Omental fat pad (tissue), 4 donors: ENCODE measurements around the gene MKNK2. TPM values are rescaled to one million over a fixed set of nuclear protein-coding genes. Genes with fewer than 3 reads are reported as not detected.

Experiments used
- ATAC-seq: fragments of 150-250 bp; one replicate; pipeline ENCODE4 v1.9.1; 2016; ENCODE audit warnings: mild to moderate bottlenecking, moderate library complexity; ENCODE audit not compliant: low FRiP score
- DNase-seq: peaks from one replicate; pipeline ENCODE4 v3.0.0-alpha.2; 2019; ENCODE audit warnings: low spot score
- total RNA-seq, 4 donors: library from RNA; depleted of rRNA; stranded (reverse); fragments of >200 nt; gene quantifications; one replicate each; pipeline ENCODE4 v1.1.0, GENCODE V29; 2016
- TF ChIP-seq, protein P1 (sequence below), 3 donors: fragments of 450-650 bp; IDR thresholded peaks; one replicate each; pipeline ENCODE4 v1.5.1; 2016 to 2017; ENCODE audit warnings: antibody characterized with exemption in 3 of 3, mild to moderate bottlenecking in 3 of 3, moderate library complexity in 2 of 3

Gene MKNK2
- total RNA-seq, 4 donors from 2014 or later = 133 to 232 (median 178) TPM

DNA sequence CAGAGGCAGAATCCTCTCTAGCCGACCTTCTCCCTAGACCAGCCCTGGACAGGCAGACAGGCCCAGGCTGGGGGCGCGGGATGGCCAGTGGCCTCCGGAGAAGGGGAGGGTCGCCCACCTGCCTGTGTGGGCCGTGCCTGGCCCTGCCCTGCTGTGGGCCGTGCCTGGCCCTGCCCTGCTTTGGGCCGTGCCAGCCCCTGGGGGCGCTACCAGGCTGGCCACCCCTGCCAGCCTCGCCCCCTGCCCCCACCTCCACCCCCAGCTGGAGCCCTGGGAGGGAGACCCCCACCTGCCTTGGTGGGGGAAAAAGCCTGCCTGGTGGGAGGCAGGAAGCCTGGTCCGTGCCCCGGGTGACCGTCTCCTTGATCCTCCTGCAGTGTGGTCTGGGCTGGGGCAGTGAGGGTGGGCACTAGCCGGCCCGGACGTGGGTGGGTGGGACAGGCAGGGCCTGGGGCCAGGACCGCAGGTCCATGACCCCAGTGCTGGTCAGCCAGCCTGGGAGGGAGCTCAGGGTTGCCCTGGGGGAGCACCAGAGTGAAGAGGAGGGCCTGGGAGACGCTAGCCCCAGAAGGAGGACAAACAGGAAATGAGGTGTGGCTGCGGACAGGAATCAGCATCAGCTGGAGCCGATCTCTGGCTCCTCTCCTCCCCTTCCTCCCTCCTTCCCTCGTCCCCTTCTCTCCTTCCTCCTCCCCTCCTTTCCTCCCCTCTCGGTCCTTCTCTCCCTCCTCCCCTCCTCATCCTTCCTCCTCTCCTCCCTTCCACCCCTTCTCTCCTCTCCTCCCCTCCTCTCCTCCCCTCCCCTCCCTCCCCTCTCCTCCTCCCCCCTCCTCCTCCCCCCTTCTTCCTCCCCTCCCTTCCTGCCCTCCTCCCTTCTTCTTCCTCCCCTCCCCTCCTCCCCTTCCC lies 5.1 kb upstream of the MKNK2 start:
- TF ChIP-seq, protein P1, sequence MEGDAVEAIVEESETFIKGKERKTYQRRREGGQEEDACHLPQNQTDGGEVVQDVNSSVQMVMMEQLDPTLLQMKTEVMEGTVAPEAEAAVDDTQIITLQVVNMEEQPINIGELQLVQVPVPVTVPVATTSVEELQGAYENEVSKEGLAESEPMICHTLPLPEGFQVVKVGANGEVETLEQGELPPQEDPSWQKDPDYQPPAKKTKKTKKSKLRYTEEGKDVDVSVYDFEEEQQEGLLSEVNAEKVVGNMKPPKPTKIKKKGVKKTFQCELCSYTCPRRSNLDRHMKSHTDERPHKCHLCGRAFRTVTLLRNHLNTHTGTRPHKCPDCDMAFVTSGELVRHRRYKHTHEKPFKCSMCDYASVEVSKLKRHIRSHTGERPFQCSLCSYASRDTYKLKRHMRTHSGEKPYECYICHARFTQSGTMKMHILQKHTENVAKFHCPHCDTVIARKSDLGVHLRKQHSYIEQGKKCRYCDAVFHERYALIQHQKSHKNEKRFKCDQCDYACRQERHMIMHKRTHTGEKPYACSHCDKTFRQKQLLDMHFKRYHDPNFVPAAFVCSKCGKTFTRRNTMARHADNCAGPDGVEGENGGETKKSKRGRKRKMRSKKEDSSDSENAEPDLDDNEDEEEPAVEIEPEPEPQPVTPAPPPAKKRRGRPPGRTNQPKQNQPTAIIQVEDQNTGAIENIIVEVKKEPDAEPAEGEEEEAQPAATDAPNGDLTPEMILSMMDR (IDR thresholded peaks at IDR 0.05) = no peak
- no peak for DNase-seq
- no peak for ATAC-seq

DNA sequence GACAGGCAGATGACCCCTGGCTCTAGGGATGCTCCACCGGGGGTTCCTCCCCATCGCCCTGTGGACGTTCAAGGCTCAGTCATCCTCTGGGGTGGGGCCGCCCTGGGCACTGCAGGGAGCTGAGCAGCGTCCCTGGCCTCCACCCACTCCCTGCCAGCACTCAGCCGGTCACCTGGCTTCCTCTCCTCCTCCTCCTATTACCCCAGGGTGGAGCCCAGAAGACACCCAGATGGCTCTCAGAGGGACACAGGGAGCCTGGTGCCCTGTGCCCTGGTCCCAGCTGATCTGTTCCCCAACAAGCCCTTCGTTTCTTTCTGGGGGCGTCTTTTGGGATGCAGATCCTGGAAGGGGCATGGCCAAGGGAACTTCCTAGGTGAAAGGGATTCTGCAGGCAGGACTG lies 3.7 kb upstream of the MKNK2 start:
- DNase-seq (no peak), ATAC-seq (no peak)

DNA sequence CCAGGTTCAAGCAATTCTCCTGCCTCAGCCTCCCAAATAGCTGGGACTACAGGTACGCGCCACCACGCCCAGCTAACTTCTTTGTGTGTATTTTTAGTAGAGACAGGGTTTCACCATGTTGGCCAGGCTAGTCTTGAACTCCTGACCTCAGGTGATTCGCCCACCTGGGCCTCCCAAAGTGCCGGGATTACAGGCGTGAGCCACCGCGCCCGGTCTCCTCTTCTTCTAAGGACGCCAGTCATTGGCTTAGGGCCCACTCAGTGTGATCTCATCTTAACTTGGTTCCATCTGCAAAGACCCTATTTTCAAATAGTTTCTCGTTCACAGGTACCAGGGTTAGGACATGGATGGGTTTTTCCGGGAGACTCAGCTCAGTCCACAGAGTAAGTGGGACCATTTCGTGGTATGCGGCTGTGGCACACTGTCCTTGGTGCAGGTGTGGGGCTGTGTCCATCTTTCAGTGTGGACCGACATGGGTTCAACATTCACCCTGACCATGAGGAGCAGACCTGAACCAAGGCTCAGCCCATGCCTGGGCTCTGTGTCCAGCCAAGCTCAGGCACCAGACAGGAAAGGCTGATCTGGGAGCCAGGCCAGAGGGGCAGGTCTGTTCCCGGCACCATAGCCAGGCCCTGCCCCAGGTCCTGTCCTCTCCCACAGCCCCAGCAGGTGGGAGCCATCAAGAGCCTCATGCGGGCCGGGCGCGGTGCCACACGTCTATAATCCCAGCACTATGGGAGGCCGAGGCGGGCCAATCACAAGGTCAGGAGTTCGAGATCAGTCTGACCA lies 2.8 kb upstream of the MKNK2 start:
- DNase-seq = no peak
- no peak for ATAC-seq
- TF ChIP-seq, protein P1 (IDR thresholded peaks at IDR 0.05) = no peak

More for the DNA sequence above, 3.7 kb upstream of the MKNK2 start:
- TF ChIP-seq, protein P1 (IDR thresholded peaks at IDR 0.05) = no peak

DNA sequence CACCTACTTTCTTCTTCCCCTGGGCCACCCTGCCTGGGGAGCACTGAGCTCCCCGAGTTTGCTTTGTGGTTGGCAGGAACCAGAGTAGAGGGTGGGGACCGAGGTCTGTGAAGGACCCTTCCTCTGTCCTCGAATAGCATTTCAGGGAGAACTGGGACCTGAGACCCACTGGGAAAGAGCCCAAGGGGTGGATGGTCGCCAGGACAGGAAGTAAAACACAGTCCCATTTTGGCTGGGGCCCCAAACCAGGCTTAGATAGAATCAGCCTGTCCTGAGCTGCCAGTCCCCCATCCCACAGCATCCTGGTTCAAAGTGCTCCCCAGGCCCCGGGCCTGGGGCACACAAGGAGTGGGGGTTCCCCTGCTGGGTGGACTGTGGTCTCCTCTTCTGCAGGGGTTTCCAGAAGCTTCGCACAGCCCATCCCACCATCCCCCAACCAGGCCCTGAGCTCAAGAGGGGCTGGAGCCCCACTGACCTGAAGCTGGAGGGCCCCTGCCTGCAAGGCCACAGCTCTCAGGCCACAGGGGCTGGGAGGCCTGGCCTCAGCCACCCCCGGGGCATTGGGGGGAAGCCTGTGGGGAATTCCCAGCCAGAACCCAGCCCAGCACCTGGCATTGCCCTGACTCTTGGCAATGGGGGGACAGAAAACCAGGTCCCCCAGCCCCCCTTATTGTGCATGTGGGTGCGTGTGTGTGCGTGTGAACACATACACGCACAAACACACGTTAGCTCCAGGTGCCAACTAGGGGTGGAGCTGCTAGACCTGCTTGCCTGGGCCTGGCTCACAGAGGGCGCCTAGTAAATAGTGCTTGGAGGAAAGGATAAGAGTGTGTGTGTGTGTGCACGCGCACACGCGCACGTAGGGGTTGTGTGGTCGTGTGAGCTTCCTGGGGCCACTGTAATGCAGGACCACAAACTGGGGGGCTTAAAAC lies 995 bp upstream of the MKNK2 start:
- ATAC-seq = no peak

DNA sequence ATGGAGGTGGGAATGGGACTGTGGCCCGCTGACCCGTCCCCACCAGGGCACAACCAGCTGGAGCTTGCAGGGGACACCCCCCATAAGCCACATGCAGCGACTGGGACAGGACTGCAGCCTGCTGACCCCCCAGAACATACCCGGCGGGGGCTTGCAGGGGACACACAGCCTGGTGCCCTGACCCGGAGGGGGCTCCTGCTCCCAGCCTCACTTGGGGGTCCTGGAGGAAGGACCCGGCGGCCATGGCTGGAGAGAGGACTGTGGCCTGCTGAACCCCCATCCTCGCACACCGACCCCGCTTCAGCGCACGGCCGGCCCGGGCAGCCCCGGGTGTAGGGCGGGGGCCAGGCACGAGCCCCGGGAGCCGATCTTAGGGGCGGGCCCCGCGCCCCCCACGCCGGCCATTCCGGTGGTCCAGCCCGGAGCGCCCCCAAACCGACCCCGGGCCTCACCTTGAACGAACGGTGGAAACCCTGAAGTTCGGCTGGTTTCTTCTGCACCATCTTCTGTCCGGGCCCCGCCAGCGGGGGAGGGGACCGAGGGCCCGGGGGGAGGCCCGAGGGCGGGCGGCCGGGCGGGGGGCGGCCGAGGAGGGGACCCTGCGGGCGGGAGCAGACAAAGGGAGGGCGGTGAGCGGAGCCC lies 574 bp downstream of the MKNK2 start:
- ATAC-seq = peak; percentile 3
- TF ChIP-seq, protein P1 (IDR thresholded peaks at IDR 0.05) = no peak
- DNase-seq = no peak

More for the DNA sequence above, 995 bp upstream of the MKNK2 start:
- no peak for DNase-seq
- TF ChIP-seq, protein P1 (IDR thresholded peaks at IDR 0.05) = no peak

DNA sequence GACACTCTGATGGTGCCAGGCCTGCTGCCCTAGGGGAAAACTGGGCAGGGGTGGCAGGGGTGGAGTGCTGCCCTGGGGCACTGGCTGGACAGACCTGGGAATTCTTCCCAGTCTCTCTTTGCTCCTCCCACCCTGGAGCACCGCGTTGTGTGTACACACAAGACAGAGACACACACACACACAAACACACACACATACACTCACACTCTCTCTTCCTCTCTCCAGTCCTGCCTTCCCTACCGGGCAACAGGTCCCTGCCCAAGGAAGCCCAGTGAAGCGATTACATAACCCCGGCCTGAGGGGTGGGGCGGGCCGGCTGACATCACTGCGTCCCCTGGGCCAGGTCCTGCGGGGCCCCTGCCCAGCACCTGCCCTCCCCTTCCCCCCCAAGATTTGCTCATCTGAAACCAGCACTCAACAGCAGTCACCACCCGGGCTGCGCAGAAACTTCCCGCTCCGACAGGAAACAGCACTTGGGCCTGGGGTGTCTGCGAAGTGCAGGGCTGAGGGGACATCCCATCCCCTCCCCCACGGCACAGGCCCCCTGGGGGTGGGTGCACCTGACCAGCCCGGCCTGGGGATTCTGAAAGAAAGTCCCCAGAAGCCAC lies 1.2 kb downstream of the MKNK2 start:
- ATAC-seq (peak; percentile 42), DNase-seq (no peak)

More for the DNA sequence above, 1.2 kb downstream of the MKNK2 start:
- TF ChIP-seq, protein P1 (IDR thresholded peaks at IDR 0.05) = no peak
